Hepatocyte (in vitro differentiated cells): ENCODE measurements around the gene FASTK.

Experiments
- EZH2 ChIP-seq: fragments of 200-600 bp; sonication (generic); IDR thresholded peaks from 2 replicates; pipeline ENCODE4 v1.6.1; 2016; ENCODE audit warnings: antibody characterized with exemption, mild to moderate bottlenecking, borderline replicate concordance
- EZH2phosphoT487 ChIP-seq: fragments of 200-600 bp; sonication (generic); IDR thresholded peaks from one replicate; pipeline ENCODE4 v1.6.1; 2018; ENCODE audit warnings: antibody characterized with exemption, mild to moderate bottlenecking, low read depth, moderate library complexity; ENCODE audit not compliant: unreplicated experiment, severe bottlenecking
- TF ChIP-seq, protein P1 (sequence below): fragments of 200-600 bp; sonication (generic); IDR thresholded peaks from 2 replicates; pipeline ENCODE4 v1.5.1; 2016; ENCODE audit warnings: antibody characterized with exemption, mild to moderate bottlenecking; ENCODE audit not compliant: poor library complexity

DNA sequence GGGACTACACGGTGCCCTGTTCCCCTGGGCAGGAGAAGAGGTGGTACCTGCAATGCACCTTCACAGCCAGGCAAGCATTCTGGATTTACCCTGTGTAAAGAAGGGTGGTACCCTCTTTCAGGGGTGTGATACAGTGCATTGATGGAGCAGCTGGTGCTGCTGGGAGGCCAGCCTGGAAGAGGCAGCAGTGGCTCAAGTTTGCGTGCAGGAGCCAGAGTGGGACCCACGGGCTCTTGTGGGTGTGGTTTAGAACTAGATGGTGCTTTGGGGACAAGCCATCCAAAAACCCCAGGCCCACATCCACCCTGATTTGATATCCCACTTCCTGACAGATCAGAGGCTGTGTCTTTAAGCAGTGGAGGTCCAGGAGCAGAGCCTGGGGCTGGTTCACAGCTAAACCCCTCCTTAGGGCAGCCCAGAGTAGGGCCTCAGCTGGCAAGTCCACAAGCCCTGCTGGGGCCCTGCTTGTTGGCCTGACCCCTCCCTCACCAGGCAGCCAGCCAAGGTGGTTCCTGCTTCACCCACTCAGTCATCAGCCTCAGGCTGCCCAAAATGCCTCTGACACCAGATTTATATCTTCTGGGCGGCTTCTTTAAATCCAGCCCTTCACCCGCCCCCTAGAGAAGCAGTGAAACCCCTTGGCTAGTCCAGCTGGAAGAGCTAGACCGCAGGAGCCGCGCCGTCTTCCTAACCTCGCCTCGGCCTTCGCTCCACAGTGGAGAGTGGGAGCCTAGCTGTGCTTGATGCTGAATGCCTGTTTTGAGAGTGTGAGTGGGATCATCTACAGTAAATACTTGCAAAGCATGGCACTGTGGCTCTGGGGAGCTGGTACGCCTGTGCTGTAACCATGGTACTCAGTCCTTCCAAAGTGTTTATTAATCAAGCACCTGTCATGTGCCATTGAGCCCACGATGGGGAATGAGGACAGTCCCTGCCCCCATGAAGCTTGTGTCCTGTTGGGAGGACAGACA is 33.7 kb downstream of the FASTK start:
- TF ChIP-seq, protein P1, sequence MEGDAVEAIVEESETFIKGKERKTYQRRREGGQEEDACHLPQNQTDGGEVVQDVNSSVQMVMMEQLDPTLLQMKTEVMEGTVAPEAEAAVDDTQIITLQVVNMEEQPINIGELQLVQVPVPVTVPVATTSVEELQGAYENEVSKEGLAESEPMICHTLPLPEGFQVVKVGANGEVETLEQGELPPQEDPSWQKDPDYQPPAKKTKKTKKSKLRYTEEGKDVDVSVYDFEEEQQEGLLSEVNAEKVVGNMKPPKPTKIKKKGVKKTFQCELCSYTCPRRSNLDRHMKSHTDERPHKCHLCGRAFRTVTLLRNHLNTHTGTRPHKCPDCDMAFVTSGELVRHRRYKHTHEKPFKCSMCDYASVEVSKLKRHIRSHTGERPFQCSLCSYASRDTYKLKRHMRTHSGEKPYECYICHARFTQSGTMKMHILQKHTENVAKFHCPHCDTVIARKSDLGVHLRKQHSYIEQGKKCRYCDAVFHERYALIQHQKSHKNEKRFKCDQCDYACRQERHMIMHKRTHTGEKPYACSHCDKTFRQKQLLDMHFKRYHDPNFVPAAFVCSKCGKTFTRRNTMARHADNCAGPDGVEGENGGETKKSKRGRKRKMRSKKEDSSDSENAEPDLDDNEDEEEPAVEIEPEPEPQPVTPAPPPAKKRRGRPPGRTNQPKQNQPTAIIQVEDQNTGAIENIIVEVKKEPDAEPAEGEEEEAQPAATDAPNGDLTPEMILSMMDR: no peak
- TF ChIP-seq EZH2phosphoT487: no peak
- no peak for TF ChIP-seq EZH2
